ENCODE measurements around the gene FUCA1.

DNA sequence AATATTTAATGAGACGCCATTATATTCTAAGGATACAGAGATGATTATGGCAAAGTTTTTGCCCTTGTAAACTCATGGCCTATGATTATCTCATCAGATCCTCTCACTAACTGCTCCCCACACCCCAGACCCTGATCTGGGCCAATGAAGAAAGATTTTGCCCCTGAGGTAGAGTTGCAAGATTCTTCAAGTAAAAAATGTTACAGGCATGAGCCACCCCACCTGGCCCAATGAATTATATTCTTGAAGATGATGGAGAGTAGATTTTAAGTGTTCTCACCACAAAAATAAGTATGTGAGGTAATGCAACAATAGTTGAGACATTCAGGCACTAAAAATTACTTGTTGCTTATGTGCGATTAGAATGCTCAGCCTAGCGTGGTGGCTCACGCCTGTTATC is 46.8 kb upstream of the FUCA1 start:
- TF ChIP-seq SP1 (IDR thresholded peaks at IDR 0.05) (no peak), SUZ12 (IDR thresholded peaks at IDR 0.05) (no peak), ZNF384 (IDR thresholded peaks at IDR 0.05) (no peak), FOXK2 (IDR thresholded peaks at IDR 0.05) (no peak), LEF1 (IDR thresholded peaks at IDR 0.05; ENCODE audit: borderline replicate concordance) (no peak), FOXM1 (IDR thresholded peaks at IDR 0.05; ENCODE audit: borderline replicate concordance) (no peak)
